Measurements from ENCODE around the gene TRDMT1.
A peak's percentile ranks its signal among the peaks of the same experiment; 100 is the strongest.

Gene TRDMT1

DNA sequence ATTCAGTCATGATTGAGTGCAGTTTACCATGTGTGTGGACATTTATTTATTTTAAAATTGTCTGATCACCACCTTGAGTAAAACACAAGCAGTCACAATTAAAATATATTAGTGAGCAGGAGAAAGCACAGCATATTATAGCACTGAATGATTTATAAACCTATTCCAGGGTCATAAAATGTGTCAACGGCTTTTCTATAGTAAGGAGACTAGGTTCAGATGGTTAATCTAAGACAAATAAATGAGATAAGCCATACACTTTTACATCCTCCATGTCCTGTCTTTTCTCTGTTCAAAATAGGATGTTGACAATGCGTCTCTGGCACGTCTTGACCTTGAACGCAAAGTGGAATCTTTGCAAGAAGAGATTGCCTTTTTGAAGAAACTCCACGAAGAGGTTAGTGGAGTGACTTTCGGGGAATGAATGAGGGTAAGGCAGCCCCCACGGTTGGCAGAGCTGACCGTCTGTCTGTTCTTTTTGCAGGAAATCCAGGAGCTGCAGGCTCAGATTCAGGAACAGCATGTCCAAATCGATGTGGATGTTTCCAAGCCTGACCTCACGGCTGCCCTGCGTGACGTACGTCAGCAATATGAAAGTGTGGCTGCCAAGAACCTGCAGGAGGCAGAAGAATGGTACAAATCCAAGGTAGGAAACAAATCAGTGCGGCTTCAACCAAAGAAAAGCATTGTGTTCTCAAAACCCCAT is 32.0 kb upstream of the TRDMT1 start:
- Histone ChIP-seq H2BK5ac (ENCODE audit: low read length) (no peak overlapping the region), H3K27ac (replicated peaks; ENCODE audit: low read length) (no peak overlapping the region), H3K4me3 (ENCODE audit: low read length in 2 of 2) (no peak overlapping the region), H3K36me3 (replicated peaks in 1 of 2; ENCODE audit: control insufficient read depth in 2 of 2, insufficient read depth in 2 of 2, low read length in 2 of 2) (peaks cover 30 to 88% of the 10 kb centered on the region in 2 donors), H3K23ac (ENCODE audit: low read depth, low read length, poor library complexity) (no peak overlapping the region), H3K27me3 (ENCODE audit: control insufficient read depth in 3 of 3, insufficient read depth in 3 of 3, low read depth in 1 of 3, low read length in 3 of 3) (no peaks in the 10 kb centered on the region), H3K79me1 (ENCODE audit: low read depth, low read length) (peaks cover 5% of the 10 kb centered on the region), H3K18ac (ENCODE audit: low read length) (no peak overlapping the region), H2BK120ac (ENCODE audit: low read depth, low read length) (no peak overlapping the region), H3K9ac (ENCODE audit: low read depth, low read length, poor library complexity) (no peak overlapping the region), H2AK5ac (ENCODE audit: low read depth, low read length) (no peak overlapping the region), H4K91ac (ENCODE audit: low read depth, low read length, poor library complexity) (no peak overlapping the region), H3K4ac (ENCODE audit: low read length) (no peak overlapping the region), H2BK12ac (ENCODE audit: low read length) (no peak overlapping the region), H3K9me3 (replicated peaks in 1 of 2; ENCODE audit: control insufficient read depth in 2 of 2, insufficient read depth in 1 of 2, low read depth in 1 of 2, low read length in 2 of 2) (no peaks in the 10 kb centered on the region), H3K14ac (ENCODE audit: low read length) (no peak overlapping the region), H3K4me1 (ENCODE audit: control insufficient read depth in 2 of 2, insufficient read depth in 1 of 2, low read depth in 1 of 2, low read length in 2 of 2) (peaks cover 0 to 21% of the 10 kb centered on the region in 2 donors), H2AFZ (ENCODE audit: low read length) (no peak overlapping the region), H2BK15ac (ENCODE audit: low read length) (no peak overlapping the region), H3K4me2 (ENCODE audit: insufficient read depth, low read length, poor library complexity, severe bottlenecking) (no peak overlapping the region), H4K8ac (ENCODE audit: low read depth, low read length) (no peak overlapping the region)
- DNase-seq (ENCODE audit: low spot score) = no peak
- WGBS, 2 donors (ENCODE audit: extremely low coverage in 2 of 2, insufficient read length in 2 of 2, insufficient replicate concordance in 1 of 2) = no CpG with 5 or more reads among the region's 14 CpGs

DNA sequence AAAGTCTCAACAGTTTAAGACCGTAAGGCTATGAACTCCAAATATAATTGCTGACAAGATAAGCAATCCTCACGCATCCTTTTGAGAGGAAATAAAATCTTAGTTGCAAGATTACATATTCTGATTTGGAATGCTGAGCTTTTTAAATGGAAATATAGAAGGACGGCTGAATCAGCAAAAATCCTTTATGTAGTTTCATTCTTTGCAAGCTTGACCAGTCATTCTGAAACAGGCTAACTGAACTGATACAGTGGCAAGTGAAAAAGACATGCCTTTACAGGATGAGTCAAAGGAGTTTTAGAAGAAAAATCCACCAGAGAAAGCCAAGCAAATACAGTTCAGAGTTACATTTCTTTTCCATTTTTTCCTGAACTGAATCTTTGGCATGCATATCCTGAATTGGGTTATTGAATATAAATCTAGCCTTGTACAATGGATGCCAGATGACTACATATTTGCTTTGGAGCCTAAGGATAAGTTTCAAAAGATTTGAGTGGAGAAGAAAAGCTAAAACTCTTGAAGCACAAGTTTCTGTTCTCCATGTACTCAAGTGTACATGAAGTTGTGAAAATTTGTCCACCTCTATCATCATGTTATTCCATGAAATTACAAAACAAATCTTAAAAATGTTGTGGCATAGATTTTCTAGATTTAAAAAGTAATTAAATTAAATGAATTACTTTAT is 30.9 kb upstream of the TRDMT1 start:
- H2BK120ac ChIP-seq (ENCODE audit: low read depth, low read length) = no peak overlapping the region
- WGBS, 2 donors (ENCODE audit: extremely low coverage in 2 of 2, insufficient read length in 2 of 2, insufficient replicate concordance in 1 of 2) = no CpG with 5 or more reads among the region's 3 CpGs
- no peaks in the 10 kb centered on the region for H3K9me3 ChIP-seq (replicated peaks in 1 of 2; ENCODE audit: control insufficient read depth in 2 of 2, insufficient read depth in 1 of 2, low read depth in 1 of 2, low read length in 2 of 2)
- no peak overlapping the region for H4K91ac ChIP-seq (ENCODE audit: low read depth, low read length, poor library complexity)
- no peak overlapping the region for H2AK5ac ChIP-seq (ENCODE audit: low read depth, low read length)
- no peak overlapping the region for H4K8ac ChIP-seq (ENCODE audit: low read depth, low read length)
- H3K27me3 ChIP-seq (ENCODE audit: control insufficient read depth in 3 of 3, insufficient read depth in 3 of 3, low read depth in 1 of 3, low read length in 3 of 3) = no peaks in the 10 kb centered on the region
- H3K79me1 ChIP-seq (ENCODE audit: low read depth, low read length) = peaks cover 5% of the 10 kb centered on the region
- H3K27ac ChIP-seq (replicated peaks; ENCODE audit: low read length) = no peak overlapping the region
- no peak overlapping the region for H2BK12ac ChIP-seq (ENCODE audit: low read length)
- H3K4me2 ChIP-seq (ENCODE audit: insufficient read depth, low read length, poor library complexity, severe bottlenecking) = no peak overlapping the region
- H3K4me1 ChIP-seq (ENCODE audit: control insufficient read depth in 2 of 2, insufficient read depth in 1 of 2, low read depth in 1 of 2, low read length in 2 of 2) = peaks cover 3 to 25% of the 10 kb centered on the region in 2 donors
- H3K23ac ChIP-seq (ENCODE audit: low read depth, low read length, poor library complexity) = no peak overlapping the region
- DNase-seq (ENCODE audit: low spot score) = no peak
- no peak overlapping the region for H2BK5ac ChIP-seq (ENCODE audit: low read length)
- peaks cover 28 to 80% of the 10 kb centered on the region in 2 donors for H3K36me3 ChIP-seq (replicated peaks in 1 of 2; ENCODE audit: control insufficient read depth in 2 of 2, insufficient read depth in 2 of 2, low read length in 2 of 2)
- H3K9ac ChIP-seq (ENCODE audit: low read depth, low read length, poor library complexity) = no peak overlapping the region
- no peak overlapping the region for H3K4ac ChIP-seq (ENCODE audit: low read length)
- peak overlapping the region in 1 of 2 donors; percentile 85 for H3K4me3 ChIP-seq (ENCODE audit: low read length in 2 of 2)
- H2AFZ ChIP-seq (ENCODE audit: low read length) = no peak overlapping the region
- H2BK15ac ChIP-seq (ENCODE audit: low read length) = no peak overlapping the region
- no peak overlapping the region for H3K18ac ChIP-seq (ENCODE audit: low read length)
- H3K14ac ChIP-seq (ENCODE audit: low read length) = no peak overlapping the region

GRCh38 chr10:17231788-17232187 is 30.3 kb upstream of the TRDMT1 start:
- peaks cover 28 to 74% of the 10 kb centered on the region in 2 donors for H3K36me3 ChIP-seq (replicated peaks in 1 of 2; ENCODE audit: control insufficient read depth in 2 of 2, insufficient read depth in 2 of 2, low read length in 2 of 2)
- no peak overlapping the region for H2BK12ac ChIP-seq (ENCODE audit: low read length)
- H4K91ac ChIP-seq (ENCODE audit: low read depth, low read length, poor library complexity) = no peak overlapping the region
- no peak overlapping the region for H3K4me2 ChIP-seq (ENCODE audit: insufficient read depth, low read length, poor library complexity, severe bottlenecking)
- no peak overlapping the region for H2AK5ac ChIP-seq (ENCODE audit: low read depth, low read length)
- no peak overlapping the region for H2BK15ac ChIP-seq (ENCODE audit: low read length)
- H3K9ac ChIP-seq (ENCODE audit: low read depth, low read length, poor library complexity) = no peak overlapping the region
- H3K14ac ChIP-seq (ENCODE audit: low read length) = no peak overlapping the region
- H3K79me1 ChIP-seq (ENCODE audit: low read depth, low read length) = peaks cover 5% of the 10 kb centered on the region
- H3K27ac ChIP-seq (replicated peaks; ENCODE audit: low read length) = no peak overlapping the region
- no peak overlapping the region for H3K23ac ChIP-seq (ENCODE audit: low read depth, low read length, poor library complexity)
- peaks cover 7 to 31% of the 10 kb centered on the region in 2 donors for H3K4me1 ChIP-seq (ENCODE audit: control insufficient read depth in 2 of 2, insufficient read depth in 1 of 2, low read depth in 1 of 2, low read length in 2 of 2)
- H3K18ac ChIP-seq (ENCODE audit: low read length) = no peak overlapping the region
- H3K9me3 ChIP-seq (replicated peaks in 1 of 2; ENCODE audit: control insufficient read depth in 2 of 2, insufficient read depth in 1 of 2, low read depth in 1 of 2, low read length in 2 of 2) = no peaks in the 10 kb centered on the region
- no CpG with 5 or more reads among the region's 1 CpG for WGBS, 2 donors (ENCODE audit: extremely low coverage in 2 of 2, insufficient read length in 2 of 2, insufficient replicate concordance in 1 of 2)
- no peak overlapping the region for H2BK120ac ChIP-seq (ENCODE audit: low read depth, low read length)
- H4K8ac ChIP-seq (ENCODE audit: low read depth, low read length) = no peak overlapping the region
- H3K4ac ChIP-seq (ENCODE audit: low read length) = no peak overlapping the region
- H3K4me3 ChIP-seq (ENCODE audit: low read length in 2 of 2) = peak overlapping the region in 1 of 2 donors; percentile 85
- no peaks in the 10 kb centered on the region for H3K27me3 ChIP-seq (ENCODE audit: control insufficient read depth in 3 of 3, insufficient read depth in 3 of 3, low read depth in 1 of 3, low read length in 3 of 3)
- no peak overlapping the region for H2AFZ ChIP-seq (ENCODE audit: low read length)
- no peak overlapping the region for H2BK5ac ChIP-seq (ENCODE audit: low read length)
- DNase-seq (ENCODE audit: low spot score) = no peak

DNA sequence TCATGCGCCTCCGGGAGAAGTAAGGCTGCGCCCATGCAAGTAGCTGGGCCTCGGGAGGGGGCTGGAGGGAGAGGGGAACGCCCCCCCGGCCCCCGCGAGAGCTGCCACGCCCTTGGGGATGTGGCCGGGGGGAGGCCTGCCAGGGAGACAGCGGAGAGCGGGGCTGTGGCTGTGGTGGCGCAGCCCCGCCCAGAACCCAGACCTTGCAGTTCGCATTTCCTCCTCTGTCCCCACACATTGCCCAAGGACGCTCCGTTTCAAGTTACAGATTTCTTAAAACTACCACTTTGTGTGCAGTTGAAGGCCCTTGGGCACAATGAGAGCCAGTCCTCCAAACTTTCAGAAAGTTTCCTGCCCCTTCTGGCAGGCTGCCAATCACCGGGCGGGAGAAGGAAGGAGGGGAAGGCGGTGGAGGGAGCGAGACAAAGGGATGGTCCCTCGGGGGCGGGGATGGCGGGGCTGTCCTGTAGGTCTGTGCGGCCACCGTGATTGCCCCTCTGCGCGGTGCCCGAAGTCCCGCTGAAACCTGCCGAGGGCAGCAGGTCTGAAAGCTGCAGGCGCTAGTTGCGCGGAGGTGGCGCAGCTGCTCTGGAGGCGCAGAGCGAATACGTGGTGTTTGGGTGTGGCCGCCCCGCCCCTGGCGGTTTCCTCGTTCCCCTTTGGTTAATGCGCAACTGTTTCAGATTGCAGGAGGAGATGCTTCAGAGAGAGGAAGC is 28.7 kb upstream of the TRDMT1 start:
- H3K18ac ChIP-seq (ENCODE audit: low read length) = peak overlapping the region; percentile 99
- peak overlapping the region; percentile 100 for H3K9ac ChIP-seq (ENCODE audit: low read depth, low read length, poor library complexity)
- DNase-seq (ENCODE audit: low spot score) = peak; percentile 73
- peak overlapping the region; percentile 85 for H3K4me2 ChIP-seq (ENCODE audit: insufficient read depth, low read length, poor library complexity, severe bottlenecking)
- H2AK5ac ChIP-seq (ENCODE audit: low read depth, low read length) = peak overlapping the region; percentile 99
- H3K4me3 ChIP-seq (ENCODE audit: low read length in 2 of 2) = peak overlapping the region; percentile 85 to 100
- H3K23ac ChIP-seq (ENCODE audit: low read depth, low read length, poor library complexity) = peak overlapping the region; percentile 40
- peaks cover 9 to 33% of the 10 kb centered on the region in 2 donors for H3K4me1 ChIP-seq (ENCODE audit: control insufficient read depth in 2 of 2, insufficient read depth in 1 of 2, low read depth in 1 of 2, low read length in 2 of 2)
- H2AFZ ChIP-seq (ENCODE audit: low read length) = no peak overlapping the region
- H2BK12ac ChIP-seq (ENCODE audit: low read length) = no peak overlapping the region
- H3K27me3 ChIP-seq (ENCODE audit: control insufficient read depth in 3 of 3, insufficient read depth in 3 of 3, low read depth in 1 of 3, low read length in 3 of 3) = no peaks in the 10 kb centered on the region
- H2BK5ac ChIP-seq (ENCODE audit: low read length) = peak overlapping the region; percentile 92
- peak overlapping the region; percentile 99 for H2BK15ac ChIP-seq (ENCODE audit: low read length)
- H4K8ac ChIP-seq (ENCODE audit: low read depth, low read length) = no peak overlapping the region
- peaks cover 21 to 57% of the 10 kb centered on the region in 2 donors for H3K36me3 ChIP-seq (replicated peaks in 1 of 2; ENCODE audit: control insufficient read depth in 2 of 2, insufficient read depth in 2 of 2, low read length in 2 of 2)
- H2BK120ac ChIP-seq (ENCODE audit: low read depth, low read length) = no peak overlapping the region
- no CpG with 5 or more reads among the region's 43 CpGs for WGBS, 2 donors (ENCODE audit: extremely low coverage in 2 of 2, insufficient read length in 2 of 2, insufficient replicate concordance in 1 of 2)
- peak overlapping the region; percentile 100 for H3K14ac ChIP-seq (ENCODE audit: low read length)
- peaks cover 5% of the 10 kb centered on the region for H3K79me1 ChIP-seq (ENCODE audit: low read depth, low read length)
- H3K4ac ChIP-seq (ENCODE audit: low read length) = no peak overlapping the region
- peak overlapping the region; percentile 29 for H3K27ac ChIP-seq (replicated peaks; ENCODE audit: low read length)
- H4K91ac ChIP-seq (ENCODE audit: low read depth, low read length, poor library complexity) = no peak overlapping the region
- no peaks in the 10 kb centered on the region for H3K9me3 ChIP-seq (replicated peaks in 1 of 2; ENCODE audit: control insufficient read depth in 2 of 2, insufficient read depth in 1 of 2, low read depth in 1 of 2, low read length in 2 of 2)

Data from neuronal stem cell (in vitro differentiated cells).